ENCODE measurements around the gene IFI16.

IFI16 gene

DNA sequence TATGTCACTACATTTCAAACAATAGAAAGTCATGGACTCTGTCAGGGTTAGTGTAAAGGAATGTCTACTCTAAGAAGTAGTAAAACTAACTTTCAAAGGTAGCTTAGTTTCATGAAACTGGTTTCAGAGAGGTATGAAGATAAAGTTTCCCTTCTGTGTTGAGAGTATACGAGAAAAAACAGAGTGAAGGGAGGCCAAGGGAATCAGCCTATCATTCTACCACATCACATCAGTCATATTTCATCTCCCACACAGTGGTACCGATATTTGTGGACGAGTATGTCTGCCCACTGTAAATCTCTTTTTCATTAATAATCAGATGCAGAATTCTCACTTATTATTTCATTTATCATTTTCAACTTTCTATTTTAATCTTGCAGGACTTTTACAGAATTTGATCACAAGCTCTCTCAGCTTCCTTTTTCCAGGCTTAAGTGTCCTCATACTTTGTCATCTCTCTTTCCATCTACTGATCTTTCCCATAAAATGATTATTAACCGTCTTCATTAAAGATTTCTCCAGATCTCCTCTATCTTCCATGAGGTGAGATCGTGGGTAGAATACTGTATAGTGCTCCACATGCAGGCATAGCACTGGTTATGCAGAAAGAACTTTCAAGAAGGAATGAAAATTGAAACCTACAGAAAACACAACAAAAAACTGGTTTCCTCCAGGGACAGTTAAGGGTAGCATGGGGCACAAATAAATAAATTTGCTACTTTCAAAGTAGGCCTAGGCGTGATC lies 11.5 kb upstream of the IFI16 start:
- no peak for DNase-seq (ENCODE audit: low spot score)
- TF ChIP-seq, protein P1, sequence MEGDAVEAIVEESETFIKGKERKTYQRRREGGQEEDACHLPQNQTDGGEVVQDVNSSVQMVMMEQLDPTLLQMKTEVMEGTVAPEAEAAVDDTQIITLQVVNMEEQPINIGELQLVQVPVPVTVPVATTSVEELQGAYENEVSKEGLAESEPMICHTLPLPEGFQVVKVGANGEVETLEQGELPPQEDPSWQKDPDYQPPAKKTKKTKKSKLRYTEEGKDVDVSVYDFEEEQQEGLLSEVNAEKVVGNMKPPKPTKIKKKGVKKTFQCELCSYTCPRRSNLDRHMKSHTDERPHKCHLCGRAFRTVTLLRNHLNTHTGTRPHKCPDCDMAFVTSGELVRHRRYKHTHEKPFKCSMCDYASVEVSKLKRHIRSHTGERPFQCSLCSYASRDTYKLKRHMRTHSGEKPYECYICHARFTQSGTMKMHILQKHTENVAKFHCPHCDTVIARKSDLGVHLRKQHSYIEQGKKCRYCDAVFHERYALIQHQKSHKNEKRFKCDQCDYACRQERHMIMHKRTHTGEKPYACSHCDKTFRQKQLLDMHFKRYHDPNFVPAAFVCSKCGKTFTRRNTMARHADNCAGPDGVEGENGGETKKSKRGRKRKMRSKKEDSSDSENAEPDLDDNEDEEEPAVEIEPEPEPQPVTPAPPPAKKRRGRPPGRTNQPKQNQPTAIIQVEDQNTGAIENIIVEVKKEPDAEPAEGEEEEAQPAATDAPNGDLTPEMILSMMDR (IDR thresholded peaks at IDR 0.05), result no peak
- Histone ChIP-seq H3K27ac (peak overlapping the region in 1 of 2 donors; percentile 84), H3K4me3 (peak overlapping the region; percentile 79)

- H3K4me3 ChIP-seq, result peak overlapping the region; percentile 79
- TF ChIP-seq, protein P1 (IDR thresholded peaks at IDR 0.05), result peak; percentile 73
- no peak for DNase-seq (ENCODE audit: low spot score)
- H3K27ac ChIP-seq, result peak overlapping the region; percentile 84 to 95
These were observed 10.9 kb upstream of the IFI16 start for GRCh38 chr1:158998781-158999161.

- Histone ChIP-seq H3K4me3 (peak overlapping the region; percentile 79), H3K27ac (peak overlapping the region; percentile 84 to 95)
- TF ChIP-seq, protein P1 (IDR thresholded peaks at IDR 0.05), result no peak
- peak; percentile 93 for DNase-seq (ENCODE audit: low spot score)
These were observed 10.2 kb upstream of the IFI16 start for GRCh38 chr1:158999316-159000069.

DNA sequence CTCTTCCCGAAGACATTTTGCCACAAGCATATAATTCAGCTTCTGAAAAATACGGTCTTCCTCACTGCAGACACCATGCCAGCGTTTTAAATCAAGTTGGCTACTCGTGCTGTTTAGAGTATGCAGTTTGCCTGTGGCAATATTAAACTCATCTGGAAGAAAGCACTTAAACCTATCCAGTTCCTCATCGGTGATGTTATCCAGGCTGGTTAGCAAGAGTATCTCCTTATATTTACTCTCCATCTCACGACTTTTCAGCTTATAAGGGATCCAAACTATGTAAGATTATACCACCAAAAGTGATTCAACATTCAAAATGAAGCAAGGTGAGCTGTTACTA lies 9.7 kb upstream of the IFI16 start:
- Histone ChIP-seq H3K27ac (peak overlapping the region; percentile 84 to 95), H3K4me3 (peak overlapping the region; percentile 79)
- DNase-seq (ENCODE audit: low spot score), result no peak
- TF ChIP-seq, protein P1 (IDR thresholded peaks at IDR 0.05), result no peak

- Histone ChIP-seq H3K27ac (peak overlapping the region; percentile 84 to 95), H3K4me3 (peak overlapping the region; percentile 79)
- DNase-seq (ENCODE audit: low spot score), result peak; percentile 93
- TF ChIP-seq, protein P1 (IDR thresholded peaks at IDR 0.05), result no peak
These were observed 9.1 kb upstream of the IFI16 start for GRCh38 chr1:159000625-159001024.

- Histone ChIP-seq H3K4me3 (no peak overlapping the region), H3K27ac (peak overlapping the region in 1 of 2 donors; percentile 70)
- TF ChIP-seq, protein P1 (IDR thresholded peaks at IDR 0.05), result no peak
- DNase-seq (ENCODE audit: low spot score), result no peak
These were observed 4.5 kb upstream of the IFI16 start for GRCh38 chr1:159005161-159005560.

Data from coronary artery (tissue), 2 donors.